Keratinocyte (primary cell): ENCODE measurements around the gene CPNE4. TPM values are rescaled to one million over a fixed set of nuclear protein-coding genes. Genes with fewer than 3 reads are reported as not detected.

Experiments
- DNase-seq: peaks from one replicate; pipeline ENCODE4 v3.0.0-alpha.2; 2011; ENCODE audit warnings: low read depth, missing footprints, low spot score
- FAIRE-seq: peaks from 2 replicates; lab custom pipeline; 2011; peaks lifted over from hg19 to GRCh38; lab: Jason Lieb, UNC
- H2AFZ ChIP-seq: 2 replicates; pipeline ENCODE4 v1.6.0; 2012; ENCODE audit warnings: low read length, control low read depth, inconsistent platforms; ENCODE audit not compliant: control insufficient read depth
- H3K27ac ChIP-seq: 2 replicates; pipeline ENCODE4 v1.5.1; 2011; ENCODE audit warnings: low read length; ENCODE audit not compliant: control insufficient read depth, insufficient read depth
- H3K27me3 ChIP-seq: 3 replicates; pipeline ENCODE4 v1.6.0; 2011; ENCODE audit warnings: low read length; ENCODE audit not compliant: control insufficient read depth, insufficient read depth; ENCODE audit errors: extremely low read depth
- H3K36me3 ChIP-seq, 2 experiments: 2 replicates in 1 of 2; 3 replicates in 1 of 2; pipeline ENCODE4 v1.5.1; 2011; ENCODE audit warnings: low read length in 2 of 2, mild to moderate bottlenecking in 1 of 2; ENCODE audit not compliant: control insufficient read depth in 2 of 2, insufficient read depth in 2 of 2; ENCODE audit errors: extremely low read depth in 1 of 2
- H3K4me1 ChIP-seq: 3 replicates; pipeline ENCODE4 v1.5.1; 2011; ENCODE audit warnings: low read length; ENCODE audit not compliant: control insufficient read depth, insufficient read depth; ENCODE audit errors: extremely low read depth
- H3K4me2 ChIP-seq: 3 replicates; pipeline ENCODE4 v1.6.0; 2011; ENCODE audit warnings: low read depth, low read length; ENCODE audit not compliant: control insufficient read depth, insufficient read depth; ENCODE audit errors: extremely low read depth
- H3K4me3 ChIP-seq, 3 experiments: fragments of 200-600 bp in 1 of 3; sonication (generic) in 1 of 3; 2 replicates in 2 of 3; 3 replicates in 1 of 3; pipeline ENCODE4 v1.5.1; 2011 to 2016; ENCODE audit warnings: low read length in 3 of 3, mild to moderate bottlenecking in 3 of 3, control low read depth in 2 of 3, inconsistent platforms in 1 of 3, low read depth in 1 of 3, mixed read lengths in 1 of 3, mixed run types in 1 of 3, moderate library complexity in 1 of 3; ENCODE audit not compliant: control insufficient read depth in 2 of 3, insufficient read depth in 2 of 3; ENCODE audit errors: extremely low read depth in 1 of 3
- H3K79me2 ChIP-seq: 2 replicates; pipeline ENCODE4 v1.6.0; 2012; ENCODE audit warnings: low read length; ENCODE audit not compliant: control insufficient read depth, insufficient read depth
- H3K9ac ChIP-seq: 3 replicates; pipeline ENCODE4 v1.6.0; 2011; ENCODE audit warnings: low read length; ENCODE audit not compliant: control insufficient read depth, insufficient read depth; ENCODE audit errors: extremely low read depth
- H3K9me1 ChIP-seq: 3 replicates; pipeline ENCODE4 v1.6.0; 2011; ENCODE audit warnings: low read length; ENCODE audit not compliant: control insufficient read depth, insufficient read depth; ENCODE audit errors: extremely low read depth
- H3K9me3 ChIP-seq: 2 replicates; pipeline ENCODE4 v1.5.1; 2012; ENCODE audit warnings: low read depth, low read length; ENCODE audit not compliant: control insufficient read depth
- H4K20me1 ChIP-seq: 3 replicates; pipeline ENCODE4 v1.6.0; 2011; ENCODE audit warnings: low read length; ENCODE audit not compliant: control insufficient read depth, insufficient read depth; ENCODE audit errors: extremely low read depth
- CTCF ChIP-seq, 3 experiments: IDR thresholded peaks in 1 of 3; conservative IDR thresholded peaks in 1 of 3; optimal IDR thresholded peaks in 1 of 3; 2 replicates in 2 of 3; 3 replicates in 1 of 3; pipeline versions ENCODE3 to v1.5.1; 2011; ENCODE audit warnings: low read length in 3 of 3, mild to moderate bottlenecking in 3 of 3, moderate library complexity in 2 of 3, control low read depth in 1 of 3, inconsistent platforms in 1 of 3; ENCODE audit not compliant: insufficient read depth in 2 of 3; ENCODE audit errors: extremely low read depth in 1 of 3
- EZH2 ChIP-seq: IDR thresholded peaks from one replicate; pipeline ENCODE4 v1.6.1; 2012; ENCODE audit warnings: inconsistent platforms, mild to moderate bottlenecking, low read length, moderate library complexity
- dilution Hi-C: fragments of 300-500 bp; cut with MboI; formaldehyde crosslinking; loops from one replicate; pipeline ENCODE4 v1.7.0; 2020; ENCODE audit warnings: low sequenced_read_pairs; ENCODE audit not compliant: extremely low pct_ligation_motif_present
- polyA plus RNA-seq, 5 experiments: library from polyadenylated mRNA; depleted of rRNA in 3 of 5; stranded (reverse) in 3 of 5; stranded (forward) in 1 of 5; unstranded in 1 of 5; fragments of >200 nt; gene quantifications; 1 replicate in 1 of 5; 2 replicates in 3 of 5; 3 replicates in 1 of 5; pipeline versions ENCODE4 v1.2.1 to v1.2.3, GENCODE V29; 2011 to 2012; ENCODE audit warnings: missing spikeins in 2 of 5, low read depth in 1 of 5, low replicate concordance in 1 of 5

CPNE4 gene
- polyA plus RNA-seq, 1 donor (not counting 4 experiments of a cell fraction or from before 2014, with no cell fraction given), result 0.08 TPM

DNA sequence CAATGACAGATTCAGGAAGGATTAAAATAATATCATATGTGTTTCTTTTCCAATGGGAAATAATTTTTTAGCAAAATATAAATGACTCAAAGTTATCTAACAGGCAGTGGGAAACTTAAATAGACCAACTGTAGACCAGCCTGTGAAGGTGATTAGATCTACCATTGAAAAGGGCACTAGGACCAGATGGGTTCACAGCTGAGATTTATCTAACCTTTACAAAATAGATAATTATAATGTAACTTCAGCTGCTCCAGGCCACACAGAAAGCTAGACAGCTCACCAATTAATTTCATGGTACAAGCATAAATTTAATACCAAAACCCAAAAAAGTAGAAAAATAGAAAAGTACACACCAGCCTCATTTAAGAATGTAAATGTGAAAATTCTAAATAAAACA lies 291.7 kb downstream of the CPNE4 start:
- H3K27me3 ChIP-seq, result no peaks in the 10 kb centered on the region
- no peak overlapping the region for H3K9ac ChIP-seq
- no peaks in the 10 kb centered on the region for H4K20me1 ChIP-seq
- no peaks in the 10 kb centered on the region for H3K9me1 ChIP-seq
- H2AFZ ChIP-seq, result no peak overlapping the region
- no peak for DNase-seq
- TF ChIP-seq EZH2 (no peak), CTCF (optimal IDR thresholded peaks at IDR 0.05 in 1 of 3, IDR thresholded peaks at IDR 0.05 in 1 of 3, conservative IDR thresholded peaks at IDR 0.05 in 1 of 3; ENCODE audit: extremely low read depth in 1 of 3, insufficient read depth in 2 of 3, low read length in 3 of 3) (no peak)
- no peak for FAIRE-seq
- no peaks in the 10 kb centered on the region for H3K36me3 ChIP-seq
- H3K4me3 ChIP-seq, result no peak overlapping the region
- no peaks in the 10 kb centered on the region for H3K79me2 ChIP-seq
- dilution Hi-C loops, result no loop called here
- no peaks in the 10 kb centered on the region for H3K9me3 ChIP-seq
- H3K4me1 ChIP-seq, result no peaks in the 10 kb centered on the region
- no peak overlapping the region for H3K27ac ChIP-seq
- H3K4me2 ChIP-seq, result no peak overlapping the region

DNA sequence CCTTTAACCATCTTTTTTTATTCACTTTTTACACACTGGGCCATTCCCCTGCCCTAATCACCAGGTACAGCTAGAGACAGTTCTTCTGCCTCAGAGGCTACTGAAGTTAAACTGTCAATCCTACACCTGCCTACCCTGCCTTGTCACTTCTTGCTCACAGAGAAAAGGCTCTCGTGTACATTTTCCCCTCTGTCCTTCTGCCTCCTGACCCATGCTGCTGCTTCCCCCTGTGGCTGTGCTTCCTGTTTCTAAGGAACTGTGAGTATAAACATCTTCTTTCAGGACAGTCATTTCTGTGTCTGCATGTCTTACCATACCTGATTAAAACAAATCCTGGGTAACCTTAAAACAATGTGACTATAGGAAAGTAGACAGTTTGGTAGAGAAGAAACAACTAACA lies 295.6 kb downstream of the CPNE4 start:
- TF ChIP-seq EZH2 (no peak), CTCF (optimal IDR thresholded peaks at IDR 0.05 in 1 of 3, IDR thresholded peaks at IDR 0.05 in 1 of 3, conservative IDR thresholded peaks at IDR 0.05 in 1 of 3; ENCODE audit: extremely low read depth in 1 of 3, insufficient read depth in 2 of 3, low read length in 3 of 3) (no peak)
- dilution Hi-C loops, result no loop called here
- Histone ChIP-seq H3K27ac (no peak overlapping the region), H3K27me3 (no peaks in the 10 kb centered on the region), H2AFZ (no peak overlapping the region), H3K9me1 (no peaks in the 10 kb centered on the region), H3K79me2 (no peaks in the 10 kb centered on the region), H3K4me3 (no peak overlapping the region), H4K20me1 (no peaks in the 10 kb centered on the region), H3K9ac (no peak overlapping the region), H3K36me3 (no peaks in the 10 kb centered on the region), H3K9me3 (no peaks in the 10 kb centered on the region), H3K4me1 (no peaks in the 10 kb centered on the region), H3K4me2 (no peak overlapping the region)
- DNase-seq, result no peak
- no peak for FAIRE-seq
